GM20000 (cell line): ENCODE results near the gene SLC25A51.
A peak's percentile ranks its signal among the peaks of the same experiment; 100 is the strongest.

Experiments used
- DNase-seq: peaks from one replicate; pipeline ENCODE4 v3.0.0; 2012; ENCODE audit warnings: low spot score
- TF ChIP-seq, protein P1 (sequence below): IDR thresholded peaks from 2 replicates; pipeline ENCODE4 v1.5.1; 2012; ENCODE audit warnings: mild to moderate bottlenecking, control low read depth; ENCODE audit errors: extremely low read depth, missing control alignments

The SLC25A51 gene

DNA sequence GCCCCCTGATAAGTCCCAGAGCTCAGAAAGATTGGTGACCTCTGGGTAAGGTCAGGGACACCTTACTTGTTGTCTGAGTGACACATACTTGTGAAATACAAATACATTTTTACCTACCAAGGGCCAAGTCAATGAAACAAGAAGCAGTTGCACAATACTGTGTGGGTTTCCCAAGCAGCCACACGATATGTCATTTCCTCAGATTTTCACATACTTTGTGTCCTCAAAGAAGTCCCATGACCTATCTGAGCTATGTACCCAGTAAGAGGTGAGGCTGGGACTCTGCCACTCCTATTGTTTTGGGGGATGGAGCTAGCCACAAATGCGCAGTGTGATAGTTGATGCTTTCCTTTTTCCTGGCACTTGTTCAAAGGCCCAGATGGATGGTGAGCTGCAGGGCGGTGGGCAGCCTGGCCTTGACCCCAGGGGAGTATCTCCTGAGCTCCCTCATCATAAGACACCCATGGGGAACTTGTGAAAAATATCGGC lies 4.8 kb upstream of the SLC25A51 start:
- DNase-seq, result no peak
- TF ChIP-seq, protein P1, sequence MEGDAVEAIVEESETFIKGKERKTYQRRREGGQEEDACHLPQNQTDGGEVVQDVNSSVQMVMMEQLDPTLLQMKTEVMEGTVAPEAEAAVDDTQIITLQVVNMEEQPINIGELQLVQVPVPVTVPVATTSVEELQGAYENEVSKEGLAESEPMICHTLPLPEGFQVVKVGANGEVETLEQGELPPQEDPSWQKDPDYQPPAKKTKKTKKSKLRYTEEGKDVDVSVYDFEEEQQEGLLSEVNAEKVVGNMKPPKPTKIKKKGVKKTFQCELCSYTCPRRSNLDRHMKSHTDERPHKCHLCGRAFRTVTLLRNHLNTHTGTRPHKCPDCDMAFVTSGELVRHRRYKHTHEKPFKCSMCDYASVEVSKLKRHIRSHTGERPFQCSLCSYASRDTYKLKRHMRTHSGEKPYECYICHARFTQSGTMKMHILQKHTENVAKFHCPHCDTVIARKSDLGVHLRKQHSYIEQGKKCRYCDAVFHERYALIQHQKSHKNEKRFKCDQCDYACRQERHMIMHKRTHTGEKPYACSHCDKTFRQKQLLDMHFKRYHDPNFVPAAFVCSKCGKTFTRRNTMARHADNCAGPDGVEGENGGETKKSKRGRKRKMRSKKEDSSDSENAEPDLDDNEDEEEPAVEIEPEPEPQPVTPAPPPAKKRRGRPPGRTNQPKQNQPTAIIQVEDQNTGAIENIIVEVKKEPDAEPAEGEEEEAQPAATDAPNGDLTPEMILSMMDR, result no peak

DNA sequence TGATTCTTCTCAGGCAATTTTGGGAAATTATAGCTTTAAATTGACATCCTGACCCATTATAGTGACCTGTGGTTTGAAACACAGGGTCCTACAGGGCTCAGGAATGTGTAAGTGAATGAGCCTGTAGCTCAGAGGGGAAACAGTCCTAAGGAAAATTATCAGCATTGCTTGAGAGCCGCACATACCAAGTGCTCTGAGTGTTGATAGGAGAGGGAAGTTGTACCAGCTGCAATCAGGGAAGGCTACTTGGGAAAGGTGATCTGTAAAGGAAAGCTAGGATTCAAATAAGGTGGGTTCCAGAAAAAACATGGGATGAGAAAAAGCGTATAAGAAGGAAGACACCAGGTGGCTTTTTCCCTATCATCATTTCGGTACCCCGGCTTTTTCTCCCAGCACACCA lies 4.4 kb upstream of the SLC25A51 start:
- TF ChIP-seq, protein P1, result no peak
- DNase-seq, result no peak

DNA sequence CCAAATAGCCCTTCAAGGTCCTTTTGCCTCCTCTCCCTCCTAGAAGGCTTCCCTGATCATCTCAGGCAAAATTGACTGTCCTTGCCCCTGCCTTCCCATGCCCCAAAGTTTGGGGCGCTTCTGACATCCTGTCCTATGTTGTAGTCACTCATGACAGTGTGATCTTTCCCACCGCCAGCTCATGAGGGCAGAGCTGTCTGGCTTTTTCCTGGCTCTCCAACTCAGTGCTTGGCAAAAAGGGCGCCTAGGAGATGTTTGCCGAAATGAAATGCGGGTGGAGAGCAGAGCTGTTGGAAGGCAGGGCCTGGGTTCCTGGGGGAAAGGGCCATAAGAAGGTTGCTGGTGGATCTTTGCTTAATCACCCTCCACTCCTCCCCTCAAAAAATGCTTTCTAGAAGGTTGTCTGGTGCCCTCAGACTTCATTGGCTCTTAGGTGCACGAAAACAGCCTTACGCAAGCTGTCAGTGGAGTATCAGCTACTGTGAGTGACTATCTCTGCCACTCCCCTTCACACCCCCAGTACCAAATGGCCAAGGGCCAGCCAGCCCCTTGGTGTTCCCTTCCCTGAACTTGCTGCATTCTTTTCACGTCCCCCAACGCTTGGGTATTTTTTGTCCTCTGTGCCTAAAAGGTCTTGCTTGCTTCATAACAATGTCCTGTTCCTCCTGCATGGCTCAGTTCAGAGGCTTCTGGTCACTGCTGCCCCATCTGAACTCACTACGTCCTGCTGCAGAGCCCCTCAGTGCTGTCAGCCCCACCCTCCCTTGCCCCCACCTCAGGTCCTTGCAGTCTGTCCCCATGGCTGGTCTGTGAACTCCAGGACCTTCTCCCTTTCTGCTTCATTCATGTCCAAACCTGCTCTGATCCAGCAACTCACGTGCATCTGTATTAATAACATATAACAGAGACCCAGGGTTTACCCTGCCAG lies 2.6 kb upstream of the SLC25A51 start:
- TF ChIP-seq, protein P1, result no peak
- no peak for DNase-seq

DNA sequence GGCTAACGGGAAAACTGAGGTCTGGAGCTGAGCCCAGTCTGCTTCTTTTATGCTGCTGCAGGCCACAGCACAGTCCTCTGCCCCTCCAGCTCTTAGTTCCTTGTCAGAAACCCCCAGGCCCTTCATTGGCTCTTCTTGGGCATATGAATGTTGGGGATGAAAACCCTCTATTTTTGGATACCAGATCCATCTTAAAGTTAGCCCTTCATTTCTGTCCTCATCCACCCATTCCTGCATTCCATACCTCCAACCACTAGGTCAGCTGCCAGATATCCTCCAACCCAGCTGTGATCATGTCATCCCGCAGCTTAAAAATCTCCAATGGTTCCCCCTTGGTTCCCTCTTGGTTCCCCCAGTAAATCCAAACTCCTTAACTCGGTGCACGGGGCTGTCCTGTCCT lies 1.8 kb upstream of the SLC25A51 start:
- TF ChIP-seq, protein P1, result no peak

DNA sequence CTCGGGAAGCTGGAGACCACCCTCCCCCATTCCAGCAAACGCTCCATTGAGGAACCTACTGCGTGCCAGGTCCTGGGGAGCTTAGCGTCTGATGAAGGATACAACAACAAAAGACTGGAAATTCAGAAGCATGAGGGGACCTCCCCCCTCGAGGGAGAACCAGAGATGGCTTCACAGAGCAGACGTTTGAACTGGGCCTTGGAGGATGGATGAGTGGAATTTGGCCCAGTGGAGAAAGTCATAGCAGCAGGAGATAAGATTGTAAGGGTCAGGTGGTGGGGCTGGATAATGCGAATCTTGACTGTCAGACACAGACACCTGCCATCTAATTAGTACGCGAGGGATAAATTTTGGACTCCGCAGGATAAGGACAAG lies 1.2 kb upstream of the SLC25A51 start:
- DNase-seq, result no peak
- TF ChIP-seq, protein P1, result no peak

More for the DNA sequence above, 1.8 kb upstream of the SLC25A51 start:
- DNase-seq, result no peak

DNA sequence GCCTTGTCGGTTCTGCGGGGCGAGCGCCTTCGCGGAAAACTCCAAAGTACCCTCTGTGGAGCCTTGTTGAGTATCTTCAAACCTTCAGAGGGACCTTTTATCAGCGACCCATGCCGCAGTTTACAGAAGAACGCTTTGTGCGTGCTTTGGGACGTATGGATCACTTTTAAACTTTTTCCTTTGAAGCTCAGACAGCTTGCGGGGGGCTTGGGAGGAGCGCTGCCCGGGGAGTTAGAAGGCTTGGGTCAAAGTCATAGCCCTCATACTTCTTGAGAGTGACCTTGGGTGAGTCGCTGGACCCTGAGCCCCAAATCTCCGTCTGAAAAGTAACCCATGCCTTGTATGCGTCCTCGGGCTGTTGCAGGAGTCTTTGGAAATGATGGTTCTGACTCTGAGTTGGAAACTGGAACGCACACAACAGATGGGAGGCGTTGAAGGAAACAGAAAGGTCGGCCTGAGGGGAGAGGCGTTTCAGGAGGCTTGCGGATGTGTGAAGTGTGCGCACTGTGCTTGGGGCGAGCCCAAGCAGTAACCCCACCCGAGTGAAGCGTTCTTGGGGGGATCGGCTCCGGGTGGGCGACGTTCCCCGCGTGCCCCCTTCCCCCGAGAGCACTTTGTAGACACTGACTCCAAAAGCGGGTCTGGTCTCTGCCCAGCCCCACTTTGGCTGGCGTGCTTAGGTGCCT lies 661 bp upstream of the SLC25A51 start:
- peak; percentile 25 for DNase-seq
- TF ChIP-seq, protein P1, result no peak
